ENCODE measurements around the gene TFB2M. TPM values are rescaled to one million over a fixed set of nuclear protein-coding genes. Genes with fewer than 3 reads are reported as not detected.

Gene TFB2M
- total RNA-seq, 1 experiment from 2014 or later = 27.7 TPM

DNA sequence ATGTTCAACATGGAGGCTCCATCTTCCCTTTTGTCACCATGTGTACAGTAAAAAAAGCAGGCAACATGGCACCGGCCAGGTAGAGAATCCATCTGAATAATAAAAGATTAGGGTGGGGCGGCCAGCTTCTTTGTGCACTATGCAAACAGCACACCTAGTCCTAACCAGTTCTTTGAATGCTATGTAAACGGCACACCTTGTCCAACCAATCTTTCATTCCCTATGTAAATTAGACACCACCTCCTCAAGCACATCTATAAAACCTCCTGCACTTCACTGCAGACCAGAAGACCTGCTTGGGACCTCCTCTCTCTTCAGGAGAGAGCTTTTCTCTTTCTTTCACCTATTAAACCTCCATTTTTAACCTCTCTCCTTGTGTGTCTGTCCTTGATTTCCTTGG lies 28.2 kb downstream of the TFB2M start:
- Histone ChIP-seq H4K20me1 (ENCODE audit: control insufficient read depth, insufficient read depth, insufficient read length) (no peaks in the 10 kb centered on the region), H2BK12ac (ENCODE audit: insufficient read length, low read depth, low read length) (no peak overlapping the region), H3T11ph (ENCODE audit: low read length) (no peak overlapping the region), H2BK15ac (ENCODE audit: low read depth, low read length) (no peak overlapping the region), H3K79me2 (ENCODE audit: insufficient read depth, low read length) (no peaks in the 10 kb centered on the region), H3K56ac (ENCODE audit: insufficient read length, low read depth, low read length) (no peak overlapping the region), H3K18ac (ENCODE audit: insufficient read length, low read depth, low read length) (no peak overlapping the region), H4K8ac (replicated peaks; ENCODE audit: insufficient read length, low read depth, low read length) (no peak overlapping the region), H3K9ac (ENCODE audit: extremely low read depth, insufficient read length, low read length) (no peak overlapping the region), H3K4ac (ENCODE audit: low read depth, low read length) (no peak overlapping the region), H3K9me3 (ENCODE audit: control insufficient read depth, low read depth, low read length) (no peaks in the 10 kb centered on the region), H2BK5ac (ENCODE audit: insufficient read length, low read length) (no peak overlapping the region), H4K5ac (ENCODE audit: insufficient read length, low read depth, low read length) (no peak overlapping the region), H3K79me1 (ENCODE audit: insufficient read depth, low read depth, low read length, poor library complexity, severe bottlenecking) (no peaks in the 10 kb centered on the region), H3K23ac (ENCODE audit: insufficient read length, low read depth, low read length) (no peak overlapping the region), H2AK5ac (ENCODE audit: insufficient read length, low read length) (no peak overlapping the region), H2AFZ (ENCODE audit: low read length) (no peak overlapping the region), H3K27ac (ENCODE audit: insufficient read length, low read depth, low read length) (no peak overlapping the region), H4K91ac (ENCODE audit: insufficient read length, low read depth, low read length) (no peak overlapping the region), H3K23me2 (ENCODE audit: insufficient read length, low read depth, low read length, poor library complexity, severe bottlenecking) (no peaks in the 10 kb centered on the region), H3K27me3 (ENCODE audit: insufficient read depth, low read length) (no peaks in the 10 kb centered on the region), H3K4me1 (ENCODE audit: insufficient read depth, low read length) (no peaks in the 10 kb centered on the region), H2BK20ac (ENCODE audit: low read depth, low read length, poor library complexity, severe bottlenecking) (no peak overlapping the region), H3K14ac (ENCODE audit: insufficient read depth, low read length) (no peak overlapping the region), H2BK120ac (ENCODE audit: low read depth, low read length, poor library complexity, severe bottlenecking) (no peak overlapping the region), H3K4me2 (ENCODE audit: insufficient read depth, insufficient read length, low read length) (no peak overlapping the region)
- H3K36me3 Mint-ChIP-seq (ENCODE audit: insufficient read depth in 1 of 3, low read depth in 3 of 3) = peaks cover 4 to 26% (median 10%) of the 10 kb centered on the region in 3 experiments; a peak in 5 of 7 replicates
- H3K9me3 Mint-ChIP-seq = no peaks in the 10 kb centered on the region
- TF ChIP-seq, protein P1, sequence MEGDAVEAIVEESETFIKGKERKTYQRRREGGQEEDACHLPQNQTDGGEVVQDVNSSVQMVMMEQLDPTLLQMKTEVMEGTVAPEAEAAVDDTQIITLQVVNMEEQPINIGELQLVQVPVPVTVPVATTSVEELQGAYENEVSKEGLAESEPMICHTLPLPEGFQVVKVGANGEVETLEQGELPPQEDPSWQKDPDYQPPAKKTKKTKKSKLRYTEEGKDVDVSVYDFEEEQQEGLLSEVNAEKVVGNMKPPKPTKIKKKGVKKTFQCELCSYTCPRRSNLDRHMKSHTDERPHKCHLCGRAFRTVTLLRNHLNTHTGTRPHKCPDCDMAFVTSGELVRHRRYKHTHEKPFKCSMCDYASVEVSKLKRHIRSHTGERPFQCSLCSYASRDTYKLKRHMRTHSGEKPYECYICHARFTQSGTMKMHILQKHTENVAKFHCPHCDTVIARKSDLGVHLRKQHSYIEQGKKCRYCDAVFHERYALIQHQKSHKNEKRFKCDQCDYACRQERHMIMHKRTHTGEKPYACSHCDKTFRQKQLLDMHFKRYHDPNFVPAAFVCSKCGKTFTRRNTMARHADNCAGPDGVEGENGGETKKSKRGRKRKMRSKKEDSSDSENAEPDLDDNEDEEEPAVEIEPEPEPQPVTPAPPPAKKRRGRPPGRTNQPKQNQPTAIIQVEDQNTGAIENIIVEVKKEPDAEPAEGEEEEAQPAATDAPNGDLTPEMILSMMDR (conservative IDR thresholded peaks at IDR 0.05) = no peak
- peaks cover 5 to 6% of the 10 kb centered on the region in 2 experiments for H3K4me1 Mint-ChIP-seq
- H3K4me3 Mint-ChIP-seq = no peak overlapping the region
- no peak overlapping the region; a peak in 1 of 7 replicates for H3K27ac Mint-ChIP-seq
- H3K27me3 Mint-ChIP-seq (ENCODE audit: low read depth) = no peaks in the 10 kb centered on the region
- no CpG with 5 or more reads among the region's 3 CpGs for WGBS (ENCODE audit: extremely low coverage, insufficient read length, low lambda C conversion rate)
- DNase-seq = no peak

All from H9 (cell line).